ENCODE data around the gene RNF17.

Gene RNF17

GRCh38 chr13:24896061-24896460 is 132.1 kb downstream of the RNF17 start:
- DNase-seq (ENCODE audit: low spot score), result no peak
- no peak for TF ChIP-seq CTCF (IDR thresholded peaks at IDR 0.05; ENCODE audit: borderline replicate concordance, control extremely low read depth, extremely low read depth, insufficient read depth, missing control alignments)
- in situ Hi-C loops (cut with MboI; ENCODE audit: low sequenced_read_pairs, unreplicated experiment), result no loop called here

- in situ Hi-C loops (cut with MboI; ENCODE audit: low sequenced_read_pairs, unreplicated experiment), result no loop called here
- no peak for DNase-seq (ENCODE audit: low spot score)
- TF ChIP-seq CTCF (IDR thresholded peaks at IDR 0.05; ENCODE audit: borderline replicate concordance, control extremely low read depth, extremely low read depth, insufficient read depth, missing control alignments), result no peak
Measured at GRCh38 chr13:24897293-24897692, 133.3 kb downstream of the RNF17 start.

GRCh38 chr13:24899601-24900000 is 135.6 kb downstream of the RNF17 start:
- DNase-seq (ENCODE audit: low spot score), result no peak
- TF ChIP-seq CTCF (IDR thresholded peaks at IDR 0.05; ENCODE audit: borderline replicate concordance, control extremely low read depth, extremely low read depth, insufficient read depth, missing control alignments), result no peak
- in situ Hi-C loops (cut with MboI; ENCODE audit: low sequenced_read_pairs, unreplicated experiment), result no loop called here

- DNase-seq (ENCODE audit: low spot score), result no peak
- in situ Hi-C loops (cut with MboI; ENCODE audit: low sequenced_read_pairs, unreplicated experiment), result no loop called here
- no peak for TF ChIP-seq CTCF (IDR thresholded peaks at IDR 0.05; ENCODE audit: borderline replicate concordance, control extremely low read depth, extremely low read depth, insufficient read depth, missing control alignments)
Measured at GRCh38 chr13:24900507-24900906, 136.5 kb downstream of the RNF17 start.

GRCh38 chr13:24905242-24905641 is 141.3 kb downstream of the RNF17 start:
- TF ChIP-seq CTCF (IDR thresholded peaks at IDR 0.05; ENCODE audit: borderline replicate concordance, control extremely low read depth, extremely low read depth, insufficient read depth, missing control alignments), result no peak
- in situ Hi-C loops (cut with MboI; ENCODE audit: low sequenced_read_pairs, unreplicated experiment), result no loop called here
- DNase-seq (ENCODE audit: low spot score), result no peak

GRCh38 chr13:24906268-24906667 is 142.3 kb downstream of the RNF17 start:
- no peak for TF ChIP-seq CTCF (IDR thresholded peaks at IDR 0.05; ENCODE audit: borderline replicate concordance, control extremely low read depth, extremely low read depth, insufficient read depth, missing control alignments)
- no peak for DNase-seq (ENCODE audit: low spot score)
- in situ Hi-C loops (cut with MboI; ENCODE audit: low sequenced_read_pairs, unreplicated experiment), result no loop called here

All from GM13976 (cell line).